Gastroesophageal sphincter (tissue), 4 donors: ENCODE data around the gene ZNF774. TPM values are rescaled to one million over a fixed set of nuclear protein-coding genes. Genes with fewer than 3 reads are reported as not detected.

ENCODE experiments used
- ATAC-seq: fragments of 150-250 bp; one replicate; pipeline ENCODE4 v1.9.1; 2016; ENCODE audit warnings: mild to moderate bottlenecking, moderate library complexity
- H3K27ac ChIP-seq, 4 donors: fragments of 200-600 bp; sonication (generic) in 3 of 4; 1 replicate in 3 of 4; 2 replicates in 1 of 4; pipeline ENCODE4 v1.5.1; 2016 to 2019
- H3K27me3 ChIP-seq: fragments of 200-600 bp; sonication (generic); one replicate; pipeline ENCODE4 v1.5.1; 2019
- H3K36me3 ChIP-seq, 2 donors: fragments of 200-600 bp; sonication (generic); one replicate each; pipeline ENCODE4 v1.5.1; 2019; ENCODE audit warnings: control low read depth in 1 of 2
- H3K4me1 ChIP-seq, 3 donors: fragments of 200-600 bp; sonication (generic); 1 replicate in 2 of 3; 2 replicates in 1 of 3; pipeline ENCODE4 v1.5.1; 2016 to 2019; ENCODE audit warnings: control low read depth in 2 of 3
- H3K4me3 ChIP-seq, 2 donors: fragments of 200-600 bp; sonication (generic); one replicate each; pipeline ENCODE4 v1.5.1; 2019; ENCODE audit warnings: mild to moderate bottlenecking in 1 of 2, moderate library complexity in 1 of 2
- H3K9me3 ChIP-seq, 3 donors: fragments of 200-600 bp; sonication (generic); one replicate each; pipeline ENCODE4 v1.5.1; 2017 to 2019; ENCODE audit warnings: control low read depth in 2 of 3
- EP300 ChIP-seq: sonication (generic); formaldehyde crosslinking; IDR thresholded peaks from one replicate; pipeline ENCODE4 v1.6.1; 2017; ENCODE audit warnings: antibody characterized with exemption, mild to moderate bottlenecking
- POLR2A ChIP-seq, 2 donors: fragments of 450-650 bp; IDR thresholded peaks; one replicate each; pipeline ENCODE4 v1.6.1; 2017; ENCODE audit warnings: antibody characterized with exemption in 2 of 2, mild to moderate bottlenecking in 2 of 2, moderate library complexity in 1 of 2
- POLR2AphosphoS5 ChIP-seq: sonication (generic); formaldehyde crosslinking; IDR thresholded peaks from one replicate; pipeline ENCODE4 v1.6.1; 2017; ENCODE audit warnings: antibody characterized with exemption
- WGBS, 2 donors: methylation state at CpG; one replicate each; pipeline ENCODE4 v1.1.5; 2018; ENCODE audit warnings: low coverage in 1 of 2; 5-methylcytosine and 5-hydroxymethylcytosine counted together
- total RNA-seq, 4 donors: library from RNA; depleted of rRNA; stranded (reverse); fragments of >200 nt; gene quantifications; one replicate each; pipeline ENCODE4 v1.1.0, GENCODE V29; 2016
- TF ChIP-seq, protein P1 (sequence below), 4 experiments: fragments of 200-600 bp in 2 of 4; fragments of 450-650 bp in 2 of 4; sonication (generic) in 1 of 4; IDR thresholded peaks; one replicate each; pipeline ENCODE4 v1.5.1; 2017 to 2019; ENCODE audit warnings: antibody characterized with exemption in 4 of 4, mild to moderate bottlenecking in 2 of 4, moderate library complexity in 2 of 4

Gene ZNF774
- total RNA-seq, 4 donors from 2014 or later: 0.78 to 17.2 (median 1.1) TPM

DNA sequence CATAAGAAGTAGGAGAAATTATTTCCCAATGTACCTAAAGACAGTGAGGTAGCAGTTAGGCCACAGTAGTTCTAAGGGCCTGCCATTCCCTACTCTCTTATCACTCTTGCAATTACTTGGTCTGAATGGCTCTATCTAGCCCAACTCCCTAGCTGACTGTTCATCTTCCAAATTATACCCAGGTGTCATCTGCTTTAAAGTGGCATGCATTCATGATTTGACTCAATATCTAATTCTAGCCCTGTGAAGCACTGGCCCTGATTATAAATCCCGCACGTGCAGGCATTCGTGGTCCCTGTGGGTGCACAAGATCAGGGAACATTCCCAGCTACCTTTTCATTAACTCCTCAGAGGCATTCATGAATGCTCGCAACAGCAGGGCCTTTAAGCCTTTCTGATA is 43.1 kb upstream of the ZNF774 start:
- Histone ChIP-seq H3K27ac (no peak overlapping the region), H3K4me1 (no peaks in the 10 kb centered on the region), H3K36me3 (no peaks in the 10 kb centered on the region), H3K9me3 (no peaks in the 10 kb centered on the region), H3K27me3 (no peaks in the 10 kb centered on the region), H3K4me3 (no peak overlapping the region)
- TF ChIP-seq POLR2A (IDR thresholded peaks at IDR 0.05): no peak
- no peak for TF ChIP-seq POLR2AphosphoS5
- TF ChIP-seq EP300: no peak
- TF ChIP-seq, protein P1, sequence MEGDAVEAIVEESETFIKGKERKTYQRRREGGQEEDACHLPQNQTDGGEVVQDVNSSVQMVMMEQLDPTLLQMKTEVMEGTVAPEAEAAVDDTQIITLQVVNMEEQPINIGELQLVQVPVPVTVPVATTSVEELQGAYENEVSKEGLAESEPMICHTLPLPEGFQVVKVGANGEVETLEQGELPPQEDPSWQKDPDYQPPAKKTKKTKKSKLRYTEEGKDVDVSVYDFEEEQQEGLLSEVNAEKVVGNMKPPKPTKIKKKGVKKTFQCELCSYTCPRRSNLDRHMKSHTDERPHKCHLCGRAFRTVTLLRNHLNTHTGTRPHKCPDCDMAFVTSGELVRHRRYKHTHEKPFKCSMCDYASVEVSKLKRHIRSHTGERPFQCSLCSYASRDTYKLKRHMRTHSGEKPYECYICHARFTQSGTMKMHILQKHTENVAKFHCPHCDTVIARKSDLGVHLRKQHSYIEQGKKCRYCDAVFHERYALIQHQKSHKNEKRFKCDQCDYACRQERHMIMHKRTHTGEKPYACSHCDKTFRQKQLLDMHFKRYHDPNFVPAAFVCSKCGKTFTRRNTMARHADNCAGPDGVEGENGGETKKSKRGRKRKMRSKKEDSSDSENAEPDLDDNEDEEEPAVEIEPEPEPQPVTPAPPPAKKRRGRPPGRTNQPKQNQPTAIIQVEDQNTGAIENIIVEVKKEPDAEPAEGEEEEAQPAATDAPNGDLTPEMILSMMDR (IDR thresholded peaks at IDR 0.05): no peak
- ATAC-seq: no peak
- 90 to 94% methylated on average over 4 of the region's 4 CpGs for WGBS, 2 donors

DNA sequence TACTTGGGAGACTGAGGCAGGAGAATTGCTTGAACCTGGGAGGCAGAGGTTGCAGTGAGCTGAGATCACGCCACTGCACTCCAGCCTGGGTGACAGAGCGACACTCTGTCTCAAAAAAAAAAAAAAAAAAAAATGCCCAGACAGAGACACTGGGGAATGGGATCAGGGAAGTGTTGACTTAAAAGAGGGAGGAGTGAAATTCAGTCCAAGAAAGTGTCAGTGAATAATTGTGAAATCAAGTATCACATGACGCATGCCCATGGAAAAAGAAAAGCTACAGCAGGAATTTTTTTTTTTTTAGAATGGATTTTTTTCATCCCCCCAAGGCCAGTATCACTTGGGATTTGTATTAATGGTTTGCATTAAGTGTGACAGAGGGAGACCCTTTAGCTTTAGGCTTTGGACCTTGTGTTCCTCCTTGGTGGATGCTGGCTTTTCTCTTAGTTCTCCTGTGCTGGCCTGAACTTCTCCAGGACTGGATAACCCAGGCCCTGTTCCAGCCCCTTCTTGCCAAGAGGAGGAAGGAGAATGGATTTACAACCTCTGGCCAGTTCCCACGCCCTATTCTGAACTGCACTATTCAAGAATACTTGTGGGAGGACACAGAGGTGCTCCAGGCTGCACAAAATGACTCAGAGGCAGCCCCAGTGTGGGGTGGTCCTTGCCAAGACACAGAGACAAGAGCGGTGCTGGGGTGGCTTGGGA is 36.7 kb upstream of the ZNF774 start:
- WGBS, 2 donors: 18 to 26% methylated on average over 4 to 5 of the region's 5 CpGs
- peak overlapping the region; percentile 52 to 82 (median 72) for H3K27ac ChIP-seq
- H3K4me1 ChIP-seq: peaks cover 5 to 28% (median 9%) of the 10 kb centered on the region in 3 donors
- no peaks in the 10 kb centered on the region for H3K27me3 ChIP-seq
- TF ChIP-seq POLR2AphosphoS5: peak; percentile 34
- no peak for TF ChIP-seq EP300
- no peak overlapping the region for H3K4me3 ChIP-seq
- ATAC-seq: peak; percentile 86
- no peaks in the 10 kb centered on the region for H3K36me3 ChIP-seq
- no peaks in the 10 kb centered on the region for H3K9me3 ChIP-seq

DNA sequence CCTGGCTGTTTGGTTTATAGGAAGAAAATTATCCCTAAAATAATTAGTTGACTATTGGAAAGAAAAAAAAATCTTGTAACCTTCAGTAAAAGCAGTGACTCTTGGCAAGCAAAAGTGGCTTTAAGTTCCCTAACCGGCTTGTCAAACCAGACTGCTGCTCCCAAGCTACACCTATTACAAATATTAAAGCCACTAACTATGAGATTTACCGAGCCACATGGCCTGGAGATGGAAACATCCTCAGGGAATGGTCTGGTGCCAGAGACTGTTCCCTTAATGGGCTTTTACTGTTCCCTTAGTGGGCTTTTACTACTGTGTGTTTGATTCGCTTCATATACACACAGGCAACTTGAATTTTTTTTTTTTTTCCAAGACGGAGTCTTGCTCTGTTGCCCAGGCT is 35.9 kb upstream of the ZNF774 start:
- Histone ChIP-seq H3K4me1 (peaks cover 5 to 31% (median 9%) of the 10 kb centered on the region in 3 donors), H3K27ac (peak overlapping the region; percentile 52 to 82 (median 72)), H3K9me3 (no peaks in the 10 kb centered on the region), H3K4me3 (no peak overlapping the region), H3K27me3 (no peaks in the 10 kb centered on the region), H3K36me3 (no peaks in the 10 kb centered on the region)
- no peak for ATAC-seq
- TF ChIP-seq POLR2A (IDR thresholded peaks at IDR 0.05) (no peak), POLR2AphosphoS5 (no peak), EP300 (no peak)
- TF ChIP-seq, protein P1 (IDR thresholded peaks at IDR 0.05): no peak
- WGBS, 2 donors: 17 to 20% methylated on average over 4 of the region's 4 CpGs

DNA sequence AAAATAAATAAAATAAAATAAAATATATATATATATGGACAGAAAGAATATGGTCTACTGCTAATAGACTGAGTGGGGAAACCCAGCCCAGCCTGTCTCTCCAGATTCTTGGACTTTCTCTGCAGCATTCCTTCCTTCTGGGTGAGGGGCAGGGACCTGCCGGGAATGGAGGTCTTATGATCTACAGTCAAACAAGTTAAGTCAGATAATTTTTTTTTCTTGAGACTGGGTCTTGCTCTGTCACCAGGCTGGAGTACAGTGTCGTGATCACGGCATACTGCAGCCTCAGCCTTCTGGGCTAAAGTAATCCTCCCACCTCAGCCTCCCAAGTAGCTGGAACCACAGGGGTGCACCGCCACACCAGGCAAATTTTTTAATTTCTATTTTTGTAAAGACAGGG is 33.5 kb upstream of the ZNF774 start:
- Histone ChIP-seq H3K4me3 (no peak overlapping the region), H3K9me3 (no peaks in the 10 kb centered on the region), H3K27me3 (no peaks in the 10 kb centered on the region), H3K27ac (no peak overlapping the region), H3K4me1 (peaks cover 5 to 31% (median 9%) of the 10 kb centered on the region in 3 donors), H3K36me3 (no peaks in the 10 kb centered on the region)
- TF ChIP-seq POLR2AphosphoS5 (no peak), POLR2A (IDR thresholded peaks at IDR 0.05) (no peak), EP300 (no peak)
- TF ChIP-seq, protein P1 (IDR thresholded peaks at IDR 0.05): no peak
- 71 to 100% methylated on average over 1 to 4 of the region's 4 CpGs for WGBS, 2 donors
- no peak for ATAC-seq

DNA sequence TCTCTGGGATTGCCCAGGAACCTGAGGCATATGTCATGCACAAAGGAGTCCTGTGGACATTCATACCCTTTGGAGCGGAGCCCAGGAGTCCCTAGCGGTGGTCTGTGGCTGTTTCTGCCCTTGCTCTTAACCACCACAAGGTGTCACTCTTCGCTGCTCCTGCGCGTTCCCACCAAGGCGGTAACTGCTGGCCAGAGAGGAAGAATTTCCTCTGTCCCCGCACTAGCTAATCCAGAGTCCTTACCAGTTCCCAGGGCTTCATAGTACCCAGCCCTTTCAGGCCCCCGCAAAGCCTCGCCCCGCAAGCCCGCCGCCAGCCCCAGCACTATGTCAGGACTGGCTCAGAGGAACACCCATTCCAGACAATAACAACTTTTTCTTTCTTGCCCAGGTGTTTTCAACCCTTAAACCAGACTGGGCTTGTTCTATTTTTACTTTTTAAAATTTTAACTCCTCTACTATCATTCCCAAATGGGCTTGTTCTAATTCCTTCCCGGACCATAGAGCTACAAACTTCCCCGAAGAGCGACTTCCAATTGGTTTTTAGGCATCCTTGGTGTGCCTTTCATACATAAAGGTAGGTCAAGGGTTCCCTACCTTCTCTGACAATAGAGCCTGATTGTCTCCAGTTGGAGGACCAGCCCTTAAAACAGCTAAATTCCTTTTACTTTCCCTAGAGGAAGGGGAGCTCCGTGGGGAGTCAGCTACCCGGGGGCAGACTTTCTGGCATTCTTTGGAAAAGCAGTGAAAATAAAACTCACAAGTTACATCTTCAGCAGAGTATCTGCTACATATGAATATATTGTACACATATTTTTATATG is 31.8 kb upstream of the ZNF774 start:
- 8 to 45% methylated on average over 4 to 9 of the region's 17 CpGs for WGBS, 2 donors
- H3K27ac ChIP-seq: peak overlapping the region in 2 of 4 donors; percentile 28 to 63
- TF ChIP-seq POLR2A (IDR thresholded peaks at IDR 0.05): no peak
- TF ChIP-seq, protein P1 (IDR thresholded peaks at IDR 0.05): peak; percentile 93 to 99 (median 98)
- no peak for TF ChIP-seq EP300
- TF ChIP-seq POLR2AphosphoS5: peak; percentile 58

More for the DNA sequence above, 31.8 kb upstream of the ZNF774 start:
- no peaks in the 10 kb centered on the region for H3K9me3 ChIP-seq
- peaks cover 5 to 22% (median 9%) of the 10 kb centered on the region in 3 donors for H3K4me1 ChIP-seq
- H3K36me3 ChIP-seq: no peaks in the 10 kb centered on the region
- H3K27me3 ChIP-seq: no peaks in the 10 kb centered on the region
- peak; percentile 84 for ATAC-seq
- H3K4me3 ChIP-seq: peak overlapping the region in 1 of 2 donors; percentile 12
